HUES64 (cell line): ENCODE measurements around the gene MEGF11.

Source experiments
- H3K27ac ChIP-seq: 2 replicates; pipeline ENCODE4 v1.7.0; 2013; ENCODE audit warnings: low read depth, low read length, inconsistent platforms
- H3K27me3 ChIP-seq: 2 replicates; pipeline ENCODE4 v1.6.1; 2013; ENCODE audit warnings: mild to moderate bottlenecking, low read length; ENCODE audit not compliant: insufficient read depth
- H3K36me3 ChIP-seq: 2 replicates; pipeline ENCODE4 v1.6.1; 2013; ENCODE audit warnings: mild to moderate bottlenecking, low read length; ENCODE audit not compliant: insufficient read depth
- H3K4me1 ChIP-seq: 2 replicates; pipeline ENCODE4 v1.6.1; 2013; ENCODE audit warnings: mild to moderate bottlenecking, low read length, moderate library complexity; ENCODE audit not compliant: insufficient read depth
- H3K4me3 ChIP-seq: 2 replicates; pipeline ENCODE4 v1.5.1; 2013; ENCODE audit warnings: mild to moderate bottlenecking, low read length, moderate library complexity
- H3K9ac ChIP-seq: 2 replicates; pipeline ENCODE4 v1.6.1; 2013; ENCODE audit warnings: mild to moderate bottlenecking, low read depth, low read length
- H3K9me3 ChIP-seq: 2 replicates; pipeline ENCODE4 v1.6.1; 2013; ENCODE audit warnings: low read depth, low read length; ENCODE audit not compliant: insufficient read depth
- WGBS: fragments of 150-250, 120-280 bp; methylation state at CpG from one replicate; pipeline ENCODE4 v1.1.7; 2013; ENCODE audit warnings: missing lambda C conversion rate; 5-methylcytosine and 5-hydroxymethylcytosine counted together

MEGF11 gene

DNA sequence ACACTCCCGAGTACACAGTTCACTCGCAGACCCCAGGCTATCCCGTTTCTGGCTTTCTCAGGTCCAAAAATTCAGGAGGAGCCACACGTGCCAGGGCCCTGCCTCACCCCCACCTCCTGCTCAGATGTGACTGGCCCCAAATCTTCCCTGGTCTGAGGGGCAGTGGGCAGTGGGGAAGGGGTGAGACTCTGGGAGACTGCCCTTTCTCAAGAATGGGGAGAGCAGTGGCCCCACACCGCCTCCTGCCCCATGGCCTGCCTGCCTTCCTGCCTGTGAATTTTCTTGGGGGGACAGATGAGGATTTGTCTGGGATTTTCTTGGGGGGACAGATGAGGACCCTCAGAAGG is 174.6 kb downstream of the MEGF11 start:
- Histone ChIP-seq H3K4me3 (no peak overlapping the region), H3K36me3 (no peaks in the 10 kb centered on the region), H3K27me3 (no peaks in the 10 kb centered on the region), H3K9me3 (no peaks in the 10 kb centered on the region), H3K9ac (no peak overlapping the region), H3K4me1 (no peaks in the 10 kb centered on the region), H3K27ac (no peak overlapping the region)
- WGBS = 88% methylated on average over 5 of the region's 5 CpGs

DNA sequence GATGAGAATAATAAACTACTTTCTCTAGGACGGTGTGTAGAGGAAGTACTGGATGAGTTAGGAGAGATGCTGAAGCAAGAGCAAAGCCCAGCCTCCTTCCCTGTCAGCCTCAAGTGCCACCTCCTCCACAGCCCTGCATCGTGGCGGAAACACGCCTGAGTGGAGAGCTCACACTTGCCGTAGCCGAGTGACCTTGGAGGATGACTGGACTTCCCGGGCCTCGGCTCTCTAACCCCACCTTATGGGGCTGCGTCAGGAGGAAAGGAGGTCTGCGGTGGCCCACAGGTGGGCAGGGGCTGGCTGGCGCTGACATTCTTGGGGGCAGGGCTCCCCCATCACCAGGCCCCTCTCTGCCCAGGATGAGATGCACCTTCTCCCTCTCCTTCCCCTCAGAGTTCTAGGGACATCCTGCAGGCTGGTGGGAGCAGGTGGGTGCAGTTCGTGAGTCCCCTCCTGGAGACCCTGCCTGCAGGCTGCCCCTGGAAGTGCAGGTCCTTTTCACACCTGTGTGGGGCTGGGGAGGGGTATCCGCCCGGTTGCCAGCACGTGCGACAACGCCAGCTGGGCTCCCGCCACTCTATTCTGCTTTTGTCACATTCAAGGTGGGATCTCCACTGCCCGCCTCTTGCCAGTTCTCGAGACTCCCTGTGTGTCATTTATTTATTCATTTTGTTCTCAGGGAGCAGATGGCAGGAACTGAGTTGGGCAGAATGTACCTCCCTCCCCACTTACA is 175.2 kb downstream of the MEGF11 start:
- Histone ChIP-seq H3K4me3 (no peak overlapping the region), H3K4me1 (no peaks in the 10 kb centered on the region), H3K36me3 (no peaks in the 10 kb centered on the region), H3K27me3 (no peaks in the 10 kb centered on the region), H3K9ac (no peak overlapping the region), H3K27ac (no peak overlapping the region), H3K9me3 (no peaks in the 10 kb centered on the region)
- WGBS = 87% methylated on average over 19 of the region's 20 CpGs

DNA sequence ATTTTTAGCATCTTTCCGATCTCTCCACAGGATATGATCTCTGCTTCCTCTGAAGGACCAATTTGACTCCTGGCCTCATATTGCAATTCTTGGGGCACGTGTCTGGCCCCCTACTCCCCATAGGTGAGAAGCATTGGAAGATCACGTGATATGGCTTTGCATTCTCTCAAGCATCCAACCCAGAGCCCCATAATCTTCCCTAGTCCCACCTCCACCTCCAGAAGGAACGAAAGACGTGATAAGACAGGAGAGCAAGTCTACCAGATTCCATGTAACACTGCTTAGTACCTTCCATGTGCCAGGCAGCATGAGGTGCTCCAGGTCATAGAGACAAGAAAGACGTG is 176.3 kb downstream of the MEGF11 start:
- Histone ChIP-seq H3K9ac (no peak overlapping the region), H3K27me3 (no peaks in the 10 kb centered on the region), H3K27ac (no peak overlapping the region), H3K36me3 (no peaks in the 10 kb centered on the region), H3K4me1 (no peaks in the 10 kb centered on the region), H3K9me3 (no peaks in the 10 kb centered on the region), H3K4me3 (no peak overlapping the region)
- WGBS = 95% methylated on average over 6 of the region's 6 CpGs

DNA sequence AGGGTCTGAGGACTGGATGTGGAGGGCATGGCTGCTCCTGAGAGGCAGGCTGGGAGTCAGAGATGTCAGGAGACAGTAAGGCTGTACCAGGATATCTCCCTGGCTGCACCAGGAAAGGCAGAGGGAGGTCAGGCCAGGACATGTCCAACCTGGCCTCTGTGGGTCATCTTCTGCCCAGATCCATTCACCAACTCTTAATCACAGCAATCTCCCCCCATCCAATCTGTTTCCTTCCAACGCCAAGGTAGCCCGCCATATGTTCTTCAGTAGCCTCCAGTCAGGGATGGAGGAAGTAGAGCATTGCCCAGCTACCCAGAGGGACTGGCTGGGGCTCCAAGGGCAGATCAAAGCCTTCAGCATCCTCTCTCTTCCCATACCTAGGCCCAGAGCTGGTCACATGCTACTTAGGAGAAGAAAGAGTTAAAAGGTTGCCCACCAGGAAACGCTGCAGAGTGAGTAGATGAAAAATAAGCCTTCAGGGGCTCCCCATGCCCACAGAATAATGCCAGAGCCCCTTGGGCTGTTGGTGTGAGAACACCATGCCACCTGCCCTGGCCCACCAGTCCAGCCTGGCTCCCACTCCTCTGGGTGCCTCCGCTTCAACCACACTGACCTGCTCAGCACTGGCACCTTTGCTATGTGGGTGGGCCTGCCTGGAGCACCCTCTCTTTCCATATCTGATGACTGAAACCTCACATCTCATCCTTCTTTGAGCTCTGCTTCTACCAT is 176.8 kb downstream of the MEGF11 start:
- H3K9me3 ChIP-seq = no peaks in the 10 kb centered on the region
- no peaks in the 10 kb centered on the region for H3K4me1 ChIP-seq
- no peaks in the 10 kb centered on the region for H3K36me3 ChIP-seq
- no peak overlapping the region for H3K4me3 ChIP-seq
- H3K9ac ChIP-seq = no peak overlapping the region
- H3K27ac ChIP-seq = no peak overlapping the region
- H3K27me3 ChIP-seq = no peaks in the 10 kb centered on the region
- 92% methylated on average over 4 of the region's 4 CpGs for WGBS

DNA sequence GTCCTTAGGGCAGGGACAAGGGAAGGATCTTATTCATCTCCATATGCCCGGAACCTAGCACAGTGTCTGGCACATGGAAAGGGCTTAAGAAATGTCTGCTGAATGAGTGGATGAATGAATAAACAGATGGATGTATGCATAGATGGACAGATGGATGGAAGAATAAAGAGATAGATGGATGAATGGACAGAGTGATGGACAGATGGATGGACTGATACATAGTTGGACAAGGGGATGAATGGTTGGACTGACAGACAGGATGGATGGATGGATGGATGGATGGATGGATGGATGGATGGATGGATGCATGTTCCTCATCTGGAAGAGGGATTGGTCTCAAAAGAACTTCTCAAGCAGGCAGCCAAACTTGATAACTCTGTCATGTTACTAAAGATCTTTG is 177.6 kb downstream of the MEGF11 start:
- Histone ChIP-seq H3K4me1 (no peaks in the 10 kb centered on the region), H3K9ac (no peak overlapping the region), H3K36me3 (no peaks in the 10 kb centered on the region), H3K27ac (no peak overlapping the region), H3K27me3 (no peaks in the 10 kb centered on the region), H3K9me3 (no peaks in the 10 kb centered on the region), H3K4me3 (no peak overlapping the region)
- WGBS = 100% methylated on average over 1 of the region's 1 CpG

DNA sequence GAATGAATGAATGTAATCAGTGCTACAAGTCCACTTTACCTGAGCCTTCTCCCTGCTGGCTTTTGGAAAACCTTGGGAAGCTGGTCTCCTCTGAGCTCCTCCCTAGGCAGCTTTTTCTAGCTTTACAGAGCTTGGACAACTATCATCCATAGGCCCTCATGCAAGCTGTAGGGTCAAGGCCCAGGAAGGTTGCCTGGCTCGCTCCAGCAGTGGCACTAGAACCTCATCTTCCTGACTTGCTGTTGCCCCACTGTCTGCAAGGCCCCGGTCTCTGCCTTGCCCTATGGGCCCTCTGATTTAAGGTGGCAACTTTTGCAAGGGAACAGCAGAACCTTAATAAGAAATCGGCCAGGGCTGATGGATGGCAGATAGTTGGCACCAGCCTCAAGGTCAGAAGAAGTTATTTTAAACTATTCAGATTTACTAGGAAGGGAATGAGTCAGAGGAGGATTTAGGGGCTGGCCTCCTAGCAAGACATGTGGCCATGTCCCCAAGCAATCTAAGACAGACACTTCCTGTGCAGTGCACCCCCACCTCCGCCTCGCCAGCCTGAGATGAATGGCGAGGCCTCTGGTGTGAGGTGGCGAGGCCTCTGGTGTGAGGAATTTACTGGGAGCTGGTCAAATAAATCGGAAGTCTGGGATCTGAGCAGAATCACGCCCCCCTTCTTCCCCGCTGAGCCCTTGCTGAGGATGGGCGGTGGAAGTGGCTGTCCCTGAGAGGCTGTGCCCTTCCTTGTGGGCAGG is 180.8 kb downstream of the MEGF11 start:
- WGBS = 78% methylated on average over 11 of the region's 11 CpGs
- Histone ChIP-seq H3K27me3 (no peaks in the 10 kb centered on the region), H3K4me1 (peaks cover 9% of the 10 kb centered on the region), H3K9ac (no peak overlapping the region), H3K9me3 (no peaks in the 10 kb centered on the region), H3K27ac (no peak overlapping the region), H3K36me3 (no peaks in the 10 kb centered on the region), H3K4me3 (no peak overlapping the region)

DNA sequence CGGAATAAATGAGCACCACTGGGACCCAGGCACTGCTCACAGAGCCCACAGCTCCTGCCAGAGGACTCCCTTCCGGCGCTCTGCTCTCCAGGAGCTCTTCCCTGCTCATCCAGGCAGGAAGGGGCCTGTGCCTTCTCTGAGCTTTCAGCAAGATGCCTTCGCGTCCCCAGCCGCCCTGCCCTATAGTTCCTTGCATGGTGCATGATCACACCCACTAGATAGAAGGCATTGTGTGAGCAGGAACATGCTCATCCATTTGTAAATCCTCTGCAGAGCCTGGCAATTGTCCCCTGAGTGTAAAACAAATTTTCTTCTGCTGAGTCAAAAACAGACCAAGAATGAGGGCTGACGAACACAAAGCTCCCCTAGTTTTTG is 181.6 kb downstream of the MEGF11 start:
- H3K9me3 ChIP-seq = no peaks in the 10 kb centered on the region
- WGBS = 75% methylated on average over 7 of the region's 7 CpGs
- H3K27ac ChIP-seq = no peak overlapping the region
- H3K4me3 ChIP-seq = no peak overlapping the region
- no peaks in the 10 kb centered on the region for H3K36me3 ChIP-seq
- no peak overlapping the region for H3K9ac ChIP-seq
- no peaks in the 10 kb centered on the region for H3K27me3 ChIP-seq
- H3K4me1 ChIP-seq = peaks cover 15% of the 10 kb centered on the region

DNA sequence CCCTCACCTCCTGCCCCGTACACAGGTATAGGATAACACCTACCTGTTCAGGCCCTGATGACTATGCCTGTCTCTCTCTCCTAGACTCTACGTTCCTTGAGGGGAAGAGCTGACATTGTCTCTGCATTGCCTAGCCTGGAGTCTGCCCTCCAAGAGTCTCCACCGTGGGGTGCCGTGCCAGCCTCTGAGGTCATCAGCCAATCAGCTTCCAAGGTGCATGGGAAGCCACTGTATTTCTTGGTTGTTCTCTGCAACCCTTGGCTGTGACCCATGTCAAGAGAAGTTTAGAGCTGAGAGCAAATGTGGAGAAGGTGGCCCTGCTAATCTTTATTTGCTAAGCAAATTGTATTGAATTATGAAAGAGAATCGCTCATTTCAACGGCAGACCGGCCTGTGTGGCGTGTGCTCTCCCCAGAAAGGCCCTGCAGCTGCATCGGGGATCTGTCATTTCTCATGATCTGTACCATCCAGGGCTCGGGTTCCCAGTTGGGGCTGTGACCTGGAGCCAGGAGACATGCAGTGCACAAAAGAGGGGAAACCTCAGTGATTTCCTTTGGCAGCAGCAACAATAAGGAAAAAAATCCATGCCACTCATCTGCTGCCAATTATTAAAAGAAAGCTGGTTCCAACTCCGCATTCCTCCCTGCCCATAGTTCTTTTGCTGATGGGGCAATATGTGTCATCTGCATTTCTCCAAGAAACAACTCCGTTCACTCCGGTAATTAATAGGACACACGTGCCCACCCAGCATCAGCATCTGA is 182.2 kb downstream of the MEGF11 start:
- H3K9ac ChIP-seq = no peak overlapping the region
- WGBS = 92% methylated on average over 14 of the region's 14 CpGs

DNA sequence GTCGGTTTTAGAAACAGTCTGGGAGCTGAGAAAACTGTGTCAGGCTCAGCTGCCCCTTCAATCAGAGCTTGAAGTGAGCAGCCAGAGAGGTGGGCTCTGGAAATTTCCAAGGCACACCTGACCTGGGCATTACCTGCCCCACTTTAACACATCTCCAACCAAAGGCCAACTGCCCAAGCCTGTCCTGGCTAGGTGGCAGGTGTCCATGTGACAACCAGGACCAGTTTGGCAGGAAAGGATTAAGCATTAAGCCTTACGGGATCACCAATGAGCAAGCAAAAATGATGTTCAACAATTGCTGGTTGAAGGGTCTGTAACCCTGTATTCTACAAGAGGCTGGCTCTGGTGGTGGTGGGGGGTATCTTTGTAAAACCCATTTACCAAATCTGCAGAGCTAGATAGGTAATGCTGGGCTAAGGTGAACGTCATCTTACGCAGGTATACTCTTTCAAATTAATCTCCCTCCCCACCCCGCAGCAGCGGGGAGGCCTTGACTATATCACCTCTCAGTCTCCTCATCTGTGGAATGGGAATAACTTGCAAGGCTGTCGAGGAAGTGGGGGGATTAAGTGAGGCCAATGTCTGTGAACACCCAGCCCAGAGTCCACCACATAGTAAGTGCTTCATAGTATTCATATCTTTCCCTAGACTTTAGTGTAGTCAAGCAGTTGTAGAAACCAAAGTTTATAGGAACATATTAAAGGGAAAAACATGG is 183.2 kb downstream of the MEGF11 start:
- no peak overlapping the region for H3K27ac ChIP-seq
- 95% methylated on average over 4 of the region's 7 CpGs for WGBS
- H3K9ac ChIP-seq = no peak overlapping the region
- no peaks in the 10 kb centered on the region for H3K9me3 ChIP-seq
- no peaks in the 10 kb centered on the region for H3K36me3 ChIP-seq
- no peaks in the 10 kb centered on the region for H3K27me3 ChIP-seq
- H3K4me3 ChIP-seq = no peak overlapping the region
- peaks cover 24% of the 10 kb centered on the region for H3K4me1 ChIP-seq

More for the DNA sequence above, 182.2 kb downstream of the MEGF11 start:
- H3K4me3 ChIP-seq = no peak overlapping the region
- H3K36me3 ChIP-seq = no peaks in the 10 kb centered on the region
- H3K27me3 ChIP-seq = no peaks in the 10 kb centered on the region
- peaks cover 15% of the 10 kb centered on the region for H3K4me1 ChIP-seq
- H3K9me3 ChIP-seq = no peaks in the 10 kb centered on the region
- H3K27ac ChIP-seq = no peak overlapping the region

DNA sequence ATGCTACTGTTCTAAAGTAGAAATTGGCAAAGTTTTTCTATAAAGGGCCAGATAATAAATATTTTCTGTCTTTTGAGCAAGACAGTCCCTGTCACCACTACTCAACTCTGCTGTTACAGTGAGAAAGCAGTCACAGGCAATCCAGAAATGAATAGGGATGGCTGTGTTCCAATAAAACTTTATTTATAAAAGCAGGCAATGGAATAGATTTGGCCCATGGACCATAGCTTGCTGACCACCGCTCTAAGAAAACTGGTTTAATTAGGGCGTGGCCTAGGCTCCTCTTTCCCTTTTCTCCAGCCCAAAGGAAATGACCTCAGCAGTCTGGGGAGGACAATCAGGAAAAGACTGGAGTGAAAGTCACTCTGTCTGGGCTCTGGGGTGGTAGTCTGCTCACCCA is 183.8 kb downstream of the MEGF11 start:
- no peaks in the 10 kb centered on the region for H3K27me3 ChIP-seq
- WGBS = 73% methylated on average over 2 of the region's 2 CpGs
- H3K9ac ChIP-seq = no peak overlapping the region
- H3K4me3 ChIP-seq = no peak overlapping the region
- H3K9me3 ChIP-seq = no peaks in the 10 kb centered on the region
- H3K4me1 ChIP-seq = peaks cover 26% of the 10 kb centered on the region
- no peak overlapping the region for H3K27ac ChIP-seq
- H3K36me3 ChIP-seq = no peaks in the 10 kb centered on the region
